Measurements from ENCODE around the gene PLPP3. TPM values are rescaled to one million over a fixed set of nuclear protein-coding genes. Genes with fewer than 3 reads are reported as not detected.
A peak's percentile ranks its signal among the peaks of the same experiment; 100 is the strongest.

PLPP3 gene
- polyA plus RNA-seq, 1 of the 3 experiments (the other 2 are of a cell fraction), result 32.2 TPM

DNA sequence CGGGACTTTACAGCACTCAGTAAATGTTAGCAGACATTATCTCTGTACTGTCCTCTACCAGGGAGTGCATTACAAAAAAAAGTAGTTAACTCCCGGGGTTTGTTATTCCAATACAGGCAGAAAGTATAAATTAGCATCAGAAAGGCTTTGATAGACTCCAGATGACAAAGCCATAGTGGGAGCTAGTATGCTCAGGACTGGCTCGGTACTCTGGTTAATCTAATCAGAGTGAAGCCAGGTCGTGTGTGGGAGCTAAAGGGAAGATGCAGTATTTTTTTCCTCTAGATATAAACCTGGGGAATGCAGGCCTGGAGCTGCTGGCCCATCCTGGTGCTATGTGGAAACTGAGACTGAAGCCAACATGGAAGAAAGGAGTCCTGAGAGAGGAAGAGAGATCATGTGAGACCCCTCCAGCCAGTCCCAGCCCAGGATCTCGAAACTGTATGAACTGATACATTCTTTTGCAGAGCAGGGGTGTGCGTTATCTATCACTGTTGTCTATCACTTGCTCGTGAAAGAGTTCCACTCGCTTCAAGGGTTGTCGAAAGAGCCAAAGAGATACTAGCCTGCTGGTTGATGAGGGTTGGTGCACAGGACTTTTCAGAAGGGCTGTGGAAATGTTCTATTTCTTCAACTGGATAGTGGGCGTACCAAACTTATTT is 125.8 kb downstream of the PLPP3 start:
- no peak overlapping the region for H3K4me2 ChIP-seq
- H3K79me2 ChIP-seq (ENCODE audit: insufficient read depth), result no peaks in the 10 kb centered on the region
- 0 out of 2 replicates have a peak, but pooled peaks have one; percentile 34 for TF ChIP-seq GATA2 (CRISPR knock-in tag; IDR thresholded peaks at IDR 0.05)
- TF ChIP-seq, protein P1, sequence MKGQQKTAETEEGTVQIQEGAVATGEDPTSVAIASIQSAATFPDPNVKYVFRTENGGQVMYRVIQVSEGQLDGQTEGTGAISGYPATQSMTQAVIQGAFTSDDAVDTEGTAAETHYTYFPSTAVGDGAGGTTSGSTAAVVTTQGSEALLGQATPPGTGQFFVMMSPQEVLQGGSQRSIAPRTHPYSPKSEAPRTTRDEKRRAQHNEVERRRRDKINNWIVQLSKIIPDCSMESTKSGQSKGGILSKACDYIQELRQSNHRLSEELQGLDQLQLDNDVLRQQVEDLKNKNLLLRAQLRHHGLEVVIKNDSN (IDR thresholded peaks at IDR 0.05; ENCODE audit: borderline replicate concordance, low read depth), result no peak
- TF ChIP-seq RCOR1 (IDR thresholded peaks at IDR 0.05; ENCODE audit: low read length), result peak; percentile 75
- TF ChIP-seq RXRA (IDR thresholded peaks at IDR 0.05; ENCODE audit: borderline replicate concordance, low read depth), result no peak
- TF ChIP-seq, protein P2, sequence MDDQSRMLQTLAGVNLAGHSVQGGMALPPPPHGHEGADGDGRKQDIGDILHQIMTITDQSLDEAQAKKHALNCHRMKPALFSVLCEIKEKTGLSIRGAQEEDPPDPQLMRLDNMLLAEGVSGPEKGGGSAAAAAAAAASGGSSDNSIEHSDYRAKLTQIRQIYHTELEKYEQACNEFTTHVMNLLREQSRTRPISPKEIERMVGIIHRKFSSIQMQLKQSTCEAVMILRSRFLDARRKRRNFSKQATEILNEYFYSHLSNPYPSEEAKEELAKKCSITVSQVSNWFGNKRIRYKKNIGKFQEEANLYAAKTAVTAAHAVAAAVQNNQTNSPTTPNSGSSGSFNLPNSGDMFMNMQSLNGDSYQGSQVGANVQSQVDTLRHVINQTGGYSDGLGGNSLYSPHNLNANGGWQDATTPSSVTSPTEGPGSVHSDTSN (IDR thresholded peaks at IDR 0.05), result no peak
- TF ChIP-seq, protein P3, sequence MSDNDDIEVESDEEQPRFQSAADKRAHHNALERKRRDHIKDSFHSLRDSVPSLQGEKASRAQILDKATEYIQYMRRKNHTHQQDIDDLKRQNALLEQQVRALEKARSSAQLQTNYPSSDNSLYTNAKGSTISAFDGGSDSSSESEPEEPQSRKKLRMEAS (IDR thresholded peaks at IDR 0.05; ENCODE audit: low read depth), result no peak
- no peak for TF ChIP-seq TEAD4 (IDR thresholded peaks at IDR 0.05; ENCODE audit: borderline replicate concordance, insufficient read depth)
- TF ChIP-seq EP300 (IDR thresholded peaks at IDR 0.05; ENCODE audit: borderline replicate concordance in 1 of 2, low read depth in 1 of 2, low read length in 1 of 2), result peak in 1 of 2 experiments; percentile 75; a peak in 1 of 4 replicates
- no peak for TF ChIP-seq NFIC (IDR thresholded peaks at IDR 0.05; ENCODE audit: borderline replicate concordance)
- 0 out of 2 replicates have a peak, but pooled peaks have one; percentile 30 for TF ChIP-seq FOXJ3 (CRISPR knock-in tag; IDR thresholded peaks at IDR 0.05)
- no peak for TF ChIP-seq TAF1 (IDR thresholded peaks at IDR 0.05; ENCODE audit: borderline replicate concordance, low read depth, low read length)
- no peak for TF ChIP-seq EZH2phosphoT487 (IDR thresholded peaks at IDR 0.05; ENCODE audit: borderline replicate concordance, low read depth)
- peak; percentile 52; the same call in 1 of the 2 replicates for TF ChIP-seq TCF12 (IDR thresholded peaks at IDR 0.05)
- TF ChIP-seq, protein P4, sequence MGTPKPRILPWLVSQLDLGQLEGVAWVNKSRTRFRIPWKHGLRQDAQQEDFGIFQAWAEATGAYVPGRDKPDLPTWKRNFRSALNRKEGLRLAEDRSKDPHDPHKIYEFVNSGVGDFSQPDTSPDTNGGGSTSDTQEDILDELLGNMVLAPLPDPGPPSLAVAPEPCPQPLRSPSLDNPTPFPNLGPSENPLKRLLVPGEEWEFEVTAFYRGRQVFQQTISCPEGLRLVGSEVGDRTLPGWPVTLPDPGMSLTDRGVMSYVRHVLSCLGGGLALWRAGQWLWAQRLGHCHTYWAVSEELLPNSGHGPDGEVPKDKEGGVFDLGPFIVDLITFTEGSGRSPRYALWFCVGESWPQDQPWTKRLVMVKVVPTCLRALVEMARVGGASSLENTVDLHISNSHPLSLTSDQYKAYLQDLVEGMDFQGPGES (IDR thresholded peaks at IDR 0.05; ENCODE audit: low read depth, low read length), result no peak
- TF ChIP-seq, protein P5, sequence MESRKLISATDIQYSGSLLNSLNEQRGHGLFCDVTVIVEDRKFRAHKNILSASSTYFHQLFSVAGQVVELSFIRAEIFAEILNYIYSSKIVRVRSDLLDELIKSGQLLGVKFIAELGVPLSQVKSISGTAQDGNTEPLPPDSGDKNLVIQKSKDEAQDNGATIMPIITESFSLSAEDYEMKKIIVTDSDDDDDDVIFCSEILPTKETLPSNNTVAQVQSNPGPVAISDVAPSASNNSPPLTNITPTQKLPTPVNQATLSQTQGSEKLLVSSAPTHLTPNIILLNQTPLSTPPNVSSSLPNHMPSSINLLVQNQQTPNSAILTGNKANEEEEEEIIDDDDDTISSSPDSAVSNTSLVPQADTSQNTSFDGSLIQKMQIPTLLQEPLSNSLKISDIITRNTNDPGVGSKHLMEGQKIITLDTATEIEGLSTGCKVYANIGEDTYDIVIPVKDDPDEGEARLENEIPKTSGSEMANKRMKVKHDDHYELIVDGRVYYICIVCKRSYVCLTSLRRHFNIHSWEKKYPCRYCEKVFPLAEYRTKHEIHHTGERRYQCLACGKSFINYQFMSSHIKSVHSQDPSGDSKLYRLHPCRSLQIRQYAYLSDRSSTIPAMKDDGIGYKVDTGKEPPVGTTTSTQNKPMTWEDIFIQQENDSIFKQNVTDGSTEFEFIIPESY (IDR thresholded peaks at IDR 0.05; ENCODE audit: borderline replicate concordance, low read depth), result no peak
- TF ChIP-seq RAD21 (IDR thresholded peaks at IDR 0.05; ENCODE audit: low read length), result peak; percentile 33
- TF ChIP-seq POLR2AphosphoS5 (IDR thresholded peaks at IDR 0.05; ENCODE audit: low read depth, low read length), result no peak
- WGBS (ENCODE audit: low lambda C conversion rate), result 62% methylated on average over 10 of the region's 10 CpGs
- H3K9me2 ChIP-seq, result no peaks in the 10 kb centered on the region
- no peak overlapping the region for H3K4me3 ChIP-seq (ENCODE audit: low read depth in 2 of 2, low read length in 1 of 2)
- H3F3A ChIP-seq (replicated peaks; ENCODE audit: insufficient read depth), result peaks cover 7% of the 10 kb centered on the region
- DNase-seq, result peak; percentile 64
- H3K4me1 ChIP-seq (ENCODE audit: control insufficient read depth in 1 of 2, insufficient read depth in 2 of 2, low read depth in 1 of 2, low read length in 1 of 2), result peaks cover 0 to 31% of the 10 kb centered on the region in 2 experiments; a peak in 2 of 4 replicates
- no peaks in the 10 kb centered on the region for H3K36me3 ChIP-seq (replicated peaks in 1 of 2; ENCODE audit: control insufficient read depth in 1 of 2, insufficient read depth in 2 of 2, low read length in 1 of 2)
- peak overlapping the region in 1 of 2 experiments; percentile 93; a peak in 2 of 4 replicates for H3K27ac ChIP-seq (ENCODE audit: low read depth in 2 of 2, low read length in 1 of 2)
- H2AFZ ChIP-seq (ENCODE audit: low read depth), result no peak overlapping the region
- CTCF ChIA-PET, result interaction anchor here (1.0 to 1.9 kb wide), 5 partner anchors 8 to 126 kb away, joined by 3 to 5 read pairs (median 3); partner anchors contain the start of gene PLPP3
- H4K20me1 ChIP-seq (ENCODE audit: insufficient read depth), result no peaks in the 10 kb centered on the region
- no peaks in the 10 kb centered on the region for H3K27me3 ChIP-seq (ENCODE audit: insufficient read depth)
- no peak overlapping the region for H3K9ac ChIP-seq
- no peaks in the 10 kb centered on the region for H3K9me3 ChIP-seq
- POLR2A ChIA-PET, result no interaction called here

All from SK-N-SH (cell line).